ENCODE measurements around the gene HCN2.

DNA sequence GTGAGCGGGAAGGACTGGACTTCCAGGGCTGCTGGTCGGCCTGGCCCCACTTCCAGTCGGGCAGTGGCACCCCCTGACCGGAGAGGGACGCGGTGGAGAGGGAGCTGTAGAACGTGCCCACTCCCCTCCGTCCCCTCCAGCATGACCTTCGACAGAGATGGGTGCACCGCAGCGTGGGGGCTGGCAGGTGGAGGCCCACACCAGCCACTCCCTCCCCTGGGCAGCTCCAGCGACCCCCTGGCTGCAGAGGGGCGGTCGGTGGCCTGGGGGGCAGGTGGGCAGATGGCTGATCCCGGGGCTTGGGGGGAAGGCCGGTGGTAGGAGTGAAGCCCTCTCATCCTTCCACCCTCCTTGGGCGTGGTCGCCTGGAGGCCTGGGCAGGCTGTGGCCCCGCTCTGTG, 2.4 kb downstream of the HCN2 start:
- TF ChIP-seq EP300 (IDR thresholded peaks at IDR 0.05; ENCODE audit: borderline replicate concordance in 1 of 2, low read depth in 2 of 2, low read length in 2 of 2) (no peak), POLR2A (IDR thresholded peaks at IDR 0.05; ENCODE audit: control extremely low read depth in 1 of 2, low read depth in 2 of 2, low read length in 2 of 2) (no peak), EZH2 (IDR thresholded peaks at IDR 0.05; ENCODE audit: low read depth, low read length, severe bottlenecking) (no peak), CHD7 (IDR thresholded peaks at IDR 0.05; ENCODE audit: insufficient replicate concordance, low read length) (no peak), TCF12 (IDR thresholded peaks at IDR 0.05; ENCODE audit: low read depth, low read length) (no peak), CBX5 (IDR thresholded peaks at IDR 0.05; ENCODE audit: low read depth, low read length) (no peak), SP1 (IDR thresholded peaks at IDR 0.05; ENCODE audit: low read depth, low read length) (no peak), TEAD4 (IDR thresholded peaks at IDR 0.05; ENCODE audit: low read depth, low read length) (no peak), RAD21 (IDR thresholded peaks at IDR 0.05 in 1 of 2, conservative IDR thresholded peaks at IDR 0.05 in 1 of 2; ENCODE audit: low read depth in 2 of 2, low read length in 2 of 2) (no peak), TBP (IDR thresholded peaks at IDR 0.05; ENCODE audit: low read depth, low read length) (no peak), NRF1 (IDR thresholded peaks at IDR 0.05; ENCODE audit: low read depth, low read length) (no peak), YY1 (IDR thresholded peaks at IDR 0.05; ENCODE audit: low read depth, low read length) (no peak), TAF1 (IDR thresholded peaks at IDR 0.05; ENCODE audit: low read depth, low read length) (no peak)
- TF ChIP-seq, protein P1, sequence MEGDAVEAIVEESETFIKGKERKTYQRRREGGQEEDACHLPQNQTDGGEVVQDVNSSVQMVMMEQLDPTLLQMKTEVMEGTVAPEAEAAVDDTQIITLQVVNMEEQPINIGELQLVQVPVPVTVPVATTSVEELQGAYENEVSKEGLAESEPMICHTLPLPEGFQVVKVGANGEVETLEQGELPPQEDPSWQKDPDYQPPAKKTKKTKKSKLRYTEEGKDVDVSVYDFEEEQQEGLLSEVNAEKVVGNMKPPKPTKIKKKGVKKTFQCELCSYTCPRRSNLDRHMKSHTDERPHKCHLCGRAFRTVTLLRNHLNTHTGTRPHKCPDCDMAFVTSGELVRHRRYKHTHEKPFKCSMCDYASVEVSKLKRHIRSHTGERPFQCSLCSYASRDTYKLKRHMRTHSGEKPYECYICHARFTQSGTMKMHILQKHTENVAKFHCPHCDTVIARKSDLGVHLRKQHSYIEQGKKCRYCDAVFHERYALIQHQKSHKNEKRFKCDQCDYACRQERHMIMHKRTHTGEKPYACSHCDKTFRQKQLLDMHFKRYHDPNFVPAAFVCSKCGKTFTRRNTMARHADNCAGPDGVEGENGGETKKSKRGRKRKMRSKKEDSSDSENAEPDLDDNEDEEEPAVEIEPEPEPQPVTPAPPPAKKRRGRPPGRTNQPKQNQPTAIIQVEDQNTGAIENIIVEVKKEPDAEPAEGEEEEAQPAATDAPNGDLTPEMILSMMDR (IDR thresholded peaks at IDR 0.05; ENCODE audit: control extremely low read depth in 1 of 3, insufficient read depth in 1 of 3, low read depth in 1 of 3, low read length in 3 of 3) = no peak
